ENCODE measurements around the gene NSD1. TPM values are rescaled to one million over a fixed set of nuclear protein-coding genes. Genes with fewer than 3 reads are reported as not detected.

The NSD1 gene
- total and polyA plus RNA-seq, 9 of the 15 experiments (the other 6 are each of a cell fraction or from before 2014, with no cell fraction given): 3.8 to 51.0 (median 24.7) TPM

DNA sequence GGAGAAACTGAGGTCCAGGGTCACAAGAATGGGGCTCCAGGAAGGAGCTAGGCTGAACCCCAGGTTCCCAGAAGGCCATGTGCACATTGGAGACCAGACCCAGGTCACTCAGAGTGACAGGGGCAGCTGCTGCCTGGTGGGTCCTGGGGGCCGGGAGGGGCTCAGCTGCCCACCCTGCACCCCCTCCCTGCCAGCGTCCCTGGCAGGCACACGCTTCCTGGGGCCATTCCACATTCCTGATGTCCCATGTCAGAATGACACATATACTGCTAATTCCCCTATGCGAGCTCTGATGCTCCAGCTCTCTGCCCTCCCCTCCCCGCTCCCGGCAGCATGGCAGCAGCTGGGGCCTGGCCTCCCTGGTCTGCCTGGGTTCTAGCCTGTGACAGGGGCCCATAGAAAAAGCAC lies 32.9 kb upstream of the NSD1 start:
- CTCF ChIA-PET (ENCODE audit: low intra/inter-chr PET ratio): no interaction called here
- WGBS (ENCODE audit: insufficient coverage, low coverage, missing lambda C conversion rate): 3% methylated on average over 6 of the region's 6 CpGs
- Histone ChIP-seq H2AFZ (ENCODE audit: low read depth, low read length) (no peak overlapping the region), H3K4me1 (replicated peaks in 1 of 2; ENCODE audit: control insufficient read depth in 2 of 2, insufficient read depth in 2 of 2, low read length in 2 of 2) (peaks cover 0 to 32% of the 10 kb centered on the region in 2 experiments; a peak in 2 of 5 replicates), H3K36me3 (ENCODE audit: control insufficient read depth, insufficient read depth, low read length) (no peaks in the 10 kb centered on the region), H3K9me1 (ENCODE audit: control insufficient read depth, insufficient read depth, low read length) (no peaks in the 10 kb centered on the region), H3K9ac (ENCODE audit: insufficient read depth in 1 of 2, low read depth in 2 of 2, low read length in 2 of 2) (no peak overlapping the region), H4K20me1 (replicated peaks; ENCODE audit: control insufficient read depth, insufficient read depth, low read length) (no peaks in the 10 kb centered on the region), H3K4me3 (no peak overlapping the region), H3K4me2 (ENCODE audit: insufficient read depth, low read length) (no peak overlapping the region), H3K9me3 (replicated peaks; ENCODE audit: control insufficient read depth, insufficient read depth, low read depth, low read length) (no peaks in the 10 kb centered on the region), H3K79me2 (ENCODE audit: control insufficient read depth, insufficient read depth, low read length) (no peaks in the 10 kb centered on the region), H3K27me3 (ENCODE audit: control insufficient read depth in 2 of 2, insufficient read depth in 2 of 2, low read length in 2 of 2) (peaks cover 12 to 19% of the 10 kb centered on the region in 2 experiments; a peak in 4 of 5 replicates), H3K27ac (ENCODE audit: extremely low read depth, low read depth, low read length) (no peak overlapping the region)
- no TSS peak for BruUV-seq (replicated peaks)
- in situ Hi-C loops (cut with MboI) (loop anchor here (25.0 kb wide), 1 partner anchor 1363 kb away; no protein-coding TSS in a partner anchor), intact Hi-C loops (cut with micrococcal nuclease) (no loop called here)
- no peak for FAIRE-seq
- ATAC-seq: no peak
- POLR2A ChIA-PET: interaction anchor here (0.7 kb wide), 1 partner anchor 111 kb away, joined by 4 read pairs; no protein-coding TSS in a partner anchor
- no peak for DNase-seq (ENCODE audit: extremely low read depth in 1 of 4, low spot score in 3 of 4)
- TF ChIP-seq ZNF134 (CRISPR knock-in tag; conservative IDR thresholded peaks at IDR 0.05) (no peak), TFAM (CRISPR knock-in tag; conservative IDR thresholded peaks at IDR 0.05) (no peak), SRSF7 (optimal IDR thresholded peaks at IDR 0.05; ENCODE audit: low read depth, low read length) (no peak), SREBF1 (IDR thresholded peaks at IDR 0.05; ENCODE audit: borderline replicate concordance, low read depth, low read length) (no peak), MEF2D (tag; conservative IDR thresholded peaks at IDR 0.05; ENCODE audit: low read depth) (no peak), ZNF232 (CRISPR knock-in tag; IDR thresholded peaks at IDR 0.05) (no peak), RBM17 (IDR thresholded peaks at IDR 0.05; ENCODE audit: borderline replicate concordance, low read depth, low read length) (no peak), ZNF133 (CRISPR knock-in tag; IDR thresholded peaks at IDR 0.05) (no peak)
- TF ChIP-seq, protein P1, sequence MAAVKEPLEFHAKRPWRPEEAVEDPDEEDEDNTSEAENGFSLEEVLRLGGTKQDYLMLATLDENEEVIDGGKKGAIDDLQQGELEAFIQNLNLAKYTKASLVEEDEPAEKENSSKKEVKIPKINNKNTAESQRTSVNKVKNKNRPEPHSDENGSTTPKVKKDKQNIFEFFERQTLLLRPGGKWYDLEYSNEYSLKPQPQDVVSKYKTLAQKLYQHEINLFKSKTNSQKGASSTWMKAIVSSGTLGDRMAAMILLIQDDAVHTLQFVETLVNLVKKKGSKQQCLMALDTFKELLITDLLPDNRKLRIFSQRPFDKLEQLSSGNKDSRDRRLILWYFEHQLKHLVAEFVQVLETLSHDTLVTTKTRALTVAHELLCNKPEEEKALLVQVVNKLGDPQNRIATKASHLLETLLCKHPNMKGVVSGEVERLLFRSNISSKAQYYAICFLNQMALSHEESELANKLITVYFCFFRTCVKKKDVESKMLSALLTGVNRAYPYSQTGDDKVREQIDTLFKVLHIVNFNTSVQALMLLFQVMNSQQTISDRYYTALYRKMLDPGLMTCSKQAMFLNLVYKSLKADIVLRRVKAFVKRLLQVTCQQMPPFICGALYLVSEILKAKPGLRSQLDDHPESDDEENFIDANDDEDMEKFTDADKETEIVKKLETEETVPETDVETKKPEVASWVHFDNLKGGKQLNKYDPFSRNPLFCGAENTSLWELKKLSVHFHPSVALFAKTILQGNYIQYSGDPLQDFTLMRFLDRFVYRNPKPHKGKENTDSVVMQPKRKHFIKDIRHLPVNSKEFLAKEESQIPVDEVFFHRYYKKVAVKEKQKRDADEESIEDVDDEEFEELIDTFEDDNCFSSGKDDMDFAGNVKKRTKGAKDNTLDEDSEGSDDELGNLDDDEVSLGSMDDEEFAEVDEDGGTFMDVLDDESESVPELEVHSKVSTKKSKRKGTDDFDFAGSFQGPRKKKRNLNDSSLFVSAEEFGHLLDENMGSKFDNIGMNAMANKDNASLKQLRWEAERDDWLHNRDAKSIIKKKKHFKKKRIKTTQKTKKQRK (IDR thresholded peaks at IDR 0.05; ENCODE audit: borderline replicate concordance, low read depth, low read length): no peak
- TF ChIP-seq, protein P2, sequence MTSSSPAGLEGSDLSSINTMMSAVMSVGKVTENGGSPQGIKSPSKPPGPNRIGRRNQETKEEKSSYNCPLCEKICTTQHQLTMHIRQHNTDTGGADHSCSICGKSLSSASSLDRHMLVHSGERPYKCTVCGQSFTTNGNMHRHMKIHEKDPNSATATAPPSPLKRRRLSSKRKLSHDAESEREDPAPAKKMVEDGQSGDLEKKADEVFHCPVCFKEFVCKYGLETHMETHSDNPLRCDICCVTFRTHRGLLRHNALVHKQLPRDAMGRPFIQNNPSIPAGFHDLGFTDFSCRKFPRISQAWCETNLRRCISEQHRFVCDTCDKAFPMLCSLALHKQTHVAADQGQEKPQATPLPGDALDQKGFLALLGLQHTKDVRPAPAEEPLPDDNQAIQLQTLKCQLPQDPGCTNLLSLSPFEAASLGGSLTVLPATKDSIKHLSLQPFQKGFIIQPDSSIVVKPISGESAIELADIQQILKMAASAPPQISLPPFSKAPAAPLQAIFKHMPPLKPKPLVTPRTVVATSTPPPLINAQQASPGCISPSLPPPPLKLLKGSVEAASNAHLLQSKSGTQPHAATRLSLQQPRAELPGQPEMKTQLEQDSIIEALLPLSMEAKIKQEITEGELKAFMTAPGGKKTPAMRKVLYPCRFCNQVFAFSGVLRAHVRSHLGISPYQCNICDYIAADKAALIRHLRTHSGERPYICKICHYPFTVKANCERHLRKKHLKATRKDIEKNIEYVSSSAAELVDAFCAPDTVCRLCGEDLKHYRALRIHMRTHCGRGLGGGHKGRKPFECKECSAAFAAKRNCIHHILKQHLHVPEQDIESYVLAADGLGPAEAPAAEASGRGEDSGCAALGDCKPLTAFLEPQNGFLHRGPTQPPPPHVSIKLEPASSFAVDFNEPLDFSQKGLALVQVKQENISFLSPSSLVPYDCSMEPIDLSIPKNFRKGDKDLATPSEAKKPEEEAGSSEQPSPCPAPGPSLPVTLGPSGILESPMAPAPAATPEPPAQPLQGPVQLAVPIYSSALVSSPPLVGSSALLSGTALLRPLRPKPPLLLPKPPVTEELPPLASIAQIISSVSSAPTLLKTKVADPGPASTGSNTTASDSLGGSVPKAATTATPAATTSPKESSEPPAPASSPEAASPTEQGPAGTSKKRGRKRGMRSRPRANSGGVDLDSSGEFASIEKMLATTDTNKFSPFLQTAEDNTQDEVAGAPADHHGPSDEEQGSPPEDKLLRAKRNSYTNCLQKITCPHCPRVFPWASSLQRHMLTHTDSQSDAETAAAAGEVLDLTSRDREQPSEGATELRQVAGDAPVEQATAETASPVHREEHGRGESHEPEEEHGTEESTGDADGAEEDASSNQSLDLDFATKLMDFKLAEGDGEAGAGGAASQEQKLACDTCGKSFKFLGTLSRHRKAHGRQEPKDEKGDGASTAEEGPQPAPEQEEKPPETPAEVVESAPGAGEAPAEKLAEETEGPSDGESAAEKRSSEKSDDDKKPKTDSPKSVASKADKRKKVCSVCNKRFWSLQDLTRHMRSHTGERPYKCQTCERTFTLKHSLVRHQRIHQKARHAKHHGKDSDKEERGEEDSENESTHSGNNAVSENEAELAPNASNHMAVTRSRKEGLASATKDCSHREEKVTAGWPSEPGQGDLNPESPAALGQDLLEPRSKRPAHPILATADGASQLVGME (CRISPR knock-in tag; IDR thresholded peaks at IDR 0.05): no peak

All from K562 (cell line).